ENCODE data around the gene SLC25A22. TPM values are rescaled to one million over a fixed set of nuclear protein-coding genes. Genes with fewer than 3 reads are reported as not detected.

SLC25A22 gene
- total and polyA plus RNA-seq, 10 of the 15 experiments (the other 5 are each of a cell fraction or from before 2014, with no cell fraction given) = 0.27 to 27.0 (median 8.2) TPM

DNA sequence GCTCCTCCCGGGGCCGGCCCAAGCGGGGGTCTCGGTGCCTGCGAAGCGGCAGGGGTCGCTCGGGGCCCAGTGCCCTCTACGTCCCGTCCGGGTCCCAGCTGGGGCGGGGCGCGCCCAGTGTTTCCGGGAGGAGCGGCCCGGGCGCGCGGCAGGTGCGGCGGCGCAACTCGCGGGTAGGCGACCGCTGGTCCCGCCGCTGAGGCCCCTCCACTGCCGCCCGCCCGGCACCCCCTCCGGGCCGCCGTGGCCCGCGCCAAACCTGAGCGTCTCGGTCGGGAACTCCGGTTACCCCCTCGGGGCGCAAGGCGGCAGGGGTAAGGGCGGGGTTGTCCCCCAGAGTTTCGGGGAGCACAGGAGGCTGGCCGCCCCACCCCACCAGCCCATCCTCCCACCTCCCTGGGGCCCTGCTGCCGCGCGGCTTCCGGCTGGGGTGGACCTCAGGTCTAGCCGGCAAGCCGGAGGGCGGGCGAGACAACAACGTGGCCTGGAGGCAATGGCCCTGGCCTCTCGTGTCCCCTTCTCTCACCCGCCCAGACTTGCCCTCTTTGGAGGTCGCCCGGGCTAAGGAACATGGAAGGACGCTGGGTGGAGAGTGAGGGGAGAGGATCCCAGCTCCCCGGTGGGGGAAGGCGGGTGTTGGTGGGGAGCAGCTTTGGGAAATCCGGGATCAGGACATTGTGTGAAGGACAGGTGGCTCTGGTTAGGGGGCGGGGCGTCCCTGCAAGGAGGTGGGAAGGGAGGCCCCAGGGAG lies 29.2 kb upstream of the SLC25A22 start (continued):
- TF ChIP-seq, protein P1, sequence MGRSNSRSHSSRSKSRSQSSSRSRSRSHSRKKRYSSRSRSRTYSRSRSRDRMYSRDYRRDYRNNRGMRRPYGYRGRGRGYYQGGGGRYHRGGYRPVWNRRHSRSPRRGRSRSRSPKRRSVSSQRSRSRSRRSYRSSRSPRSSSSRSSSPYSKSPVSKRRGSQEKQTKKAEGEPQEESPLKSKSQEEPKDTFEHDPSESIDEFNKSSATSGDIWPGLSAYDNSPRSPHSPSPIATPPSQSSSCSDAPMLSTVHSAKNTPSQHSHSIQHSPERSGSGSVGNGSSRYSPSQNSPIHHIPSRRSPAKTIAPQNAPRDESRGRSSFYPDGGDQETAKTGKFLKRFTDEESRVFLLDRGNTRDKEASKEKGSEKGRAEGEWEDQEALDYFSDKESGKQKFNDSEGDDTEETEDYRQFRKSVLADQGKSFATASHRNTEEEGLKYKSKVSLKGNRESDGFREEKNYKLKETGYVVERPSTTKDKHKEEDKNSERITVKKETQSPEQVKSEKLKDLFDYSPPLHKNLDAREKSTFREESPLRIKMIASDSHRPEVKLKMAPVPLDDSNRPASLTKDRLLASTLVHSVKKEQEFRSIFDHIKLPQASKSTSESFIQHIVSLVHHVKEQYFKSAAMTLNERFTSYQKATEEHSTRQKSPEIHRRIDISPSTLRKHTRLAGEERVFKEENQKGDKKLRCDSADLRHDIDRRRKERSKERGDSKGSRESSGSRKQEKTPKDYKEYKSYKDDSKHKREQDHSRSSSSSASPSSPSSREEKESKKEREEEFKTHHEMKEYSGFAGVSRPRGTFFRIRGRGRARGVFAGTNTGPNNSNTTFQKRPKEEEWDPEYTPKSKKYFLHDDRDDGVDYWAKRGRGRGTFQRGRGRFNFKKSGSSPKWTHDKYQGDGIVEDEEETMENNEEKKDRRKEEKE (IDR thresholded peaks at IDR 0.05) = no peak
- TF ChIP-seq TBL1XR1 (IDR thresholded peaks at IDR 0.05; ENCODE audit: low read depth, low read length) (no peak), NFIC (IDR thresholded peaks at IDR 0.05; ENCODE audit: low read depth, low read length) (no peak), EZH2 (IDR thresholded peaks at IDR 0.05; ENCODE audit: borderline replicate concordance, control insufficient read depth, low read depth, low read length) (no peak), STAT1 (conservative IDR thresholded peaks at IDR 0.05) (no peak), IRF4 (IDR thresholded peaks at IDR 0.05; ENCODE audit: low read depth, low read length) (no peak), CREB1 (IDR thresholded peaks at IDR 0.05; ENCODE audit: low read depth) (0 out of 2 replicates have a peak, but pooled peaks have one; percentile 8), CHD2 (IDR thresholded peaks at IDR 0.05; ENCODE audit: borderline replicate concordance, low read depth, low read length) (0 out of 2 replicates have a peak, but pooled peaks have one; percentile 63), IKZF1 (conservative IDR thresholded peaks at IDR 0.05) (peak; percentile 70), TCF3 (IDR thresholded peaks at IDR 0.05; ENCODE audit: borderline replicate concordance, insufficient read depth, low read depth, low read length) (0 out of 2 replicates have a peak, but pooled peaks have one; percentile 10)
- TF ChIP-seq, protein P2, sequence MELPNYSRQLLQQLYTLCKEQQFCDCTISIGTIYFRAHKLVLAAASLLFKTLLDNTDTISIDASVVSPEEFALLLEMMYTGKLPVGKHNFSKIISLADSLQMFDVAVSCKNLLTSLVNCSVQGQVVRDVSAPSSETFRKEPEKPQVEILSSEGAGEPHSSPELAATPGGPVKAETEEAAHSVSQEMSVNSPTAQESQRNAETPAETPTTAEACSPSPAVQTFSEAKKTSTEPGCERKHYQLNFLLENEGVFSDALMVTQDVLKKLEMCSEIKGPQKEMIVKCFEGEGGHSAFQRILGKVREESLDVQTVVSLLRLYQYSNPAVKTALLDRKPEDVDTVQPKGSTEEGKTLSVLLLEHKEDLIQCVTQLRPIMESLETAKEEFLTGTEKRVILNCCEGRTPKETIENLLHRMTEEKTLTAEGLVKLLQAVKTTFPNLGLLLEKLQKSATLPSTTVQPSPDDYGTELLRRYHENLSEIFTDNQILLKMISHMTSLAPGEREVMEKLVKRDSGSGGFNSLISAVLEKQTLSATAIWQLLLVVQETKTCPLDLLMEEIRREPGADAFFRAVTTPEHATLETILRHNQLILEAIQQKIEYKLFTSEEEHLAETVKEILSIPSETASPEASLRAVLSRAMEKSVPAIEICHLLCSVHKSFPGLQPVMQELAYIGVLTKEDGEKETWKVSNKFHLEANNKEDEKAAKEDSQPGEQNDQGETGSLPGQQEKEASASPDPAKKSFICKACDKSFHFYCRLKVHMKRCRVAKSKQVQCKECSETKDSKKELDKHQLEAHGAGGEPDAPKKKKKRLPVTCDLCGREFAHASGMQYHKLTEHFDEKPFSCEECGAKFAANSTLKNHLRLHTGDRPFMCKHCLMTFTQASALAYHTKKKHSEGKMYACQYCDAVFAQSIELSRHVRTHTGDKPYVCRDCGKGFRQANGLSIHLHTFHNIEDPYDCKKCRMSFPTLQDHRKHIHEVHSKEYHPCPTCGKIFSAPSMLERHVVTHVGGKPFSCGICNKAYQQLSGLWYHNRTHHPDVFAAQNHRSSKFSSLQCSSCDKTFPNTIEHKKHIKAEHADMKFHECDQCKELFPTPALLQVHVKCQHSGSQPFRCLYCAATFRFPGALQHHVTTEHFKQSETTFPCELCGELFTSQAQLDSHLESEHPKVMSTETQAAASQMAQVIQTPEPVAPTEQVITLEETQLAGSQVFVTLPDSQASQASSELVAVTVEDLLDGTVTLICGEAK (IDR thresholded peaks at IDR 0.05; ENCODE audit: borderline replicate concordance) = no peak
- TF ChIP-seq, protein P3, sequence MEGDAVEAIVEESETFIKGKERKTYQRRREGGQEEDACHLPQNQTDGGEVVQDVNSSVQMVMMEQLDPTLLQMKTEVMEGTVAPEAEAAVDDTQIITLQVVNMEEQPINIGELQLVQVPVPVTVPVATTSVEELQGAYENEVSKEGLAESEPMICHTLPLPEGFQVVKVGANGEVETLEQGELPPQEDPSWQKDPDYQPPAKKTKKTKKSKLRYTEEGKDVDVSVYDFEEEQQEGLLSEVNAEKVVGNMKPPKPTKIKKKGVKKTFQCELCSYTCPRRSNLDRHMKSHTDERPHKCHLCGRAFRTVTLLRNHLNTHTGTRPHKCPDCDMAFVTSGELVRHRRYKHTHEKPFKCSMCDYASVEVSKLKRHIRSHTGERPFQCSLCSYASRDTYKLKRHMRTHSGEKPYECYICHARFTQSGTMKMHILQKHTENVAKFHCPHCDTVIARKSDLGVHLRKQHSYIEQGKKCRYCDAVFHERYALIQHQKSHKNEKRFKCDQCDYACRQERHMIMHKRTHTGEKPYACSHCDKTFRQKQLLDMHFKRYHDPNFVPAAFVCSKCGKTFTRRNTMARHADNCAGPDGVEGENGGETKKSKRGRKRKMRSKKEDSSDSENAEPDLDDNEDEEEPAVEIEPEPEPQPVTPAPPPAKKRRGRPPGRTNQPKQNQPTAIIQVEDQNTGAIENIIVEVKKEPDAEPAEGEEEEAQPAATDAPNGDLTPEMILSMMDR (IDR thresholded peaks at IDR 0.05 in 2 of 3, conservative IDR thresholded peaks at IDR 0.05 in 1 of 3; ENCODE audit: control insufficient read depth in 2 of 3, extremely low read depth in 1 of 3, insufficient read depth in 1 of 3, low read depth in 3 of 3, low read length in 3 of 3) = no peak
- TF ChIP-seq, protein P4, sequence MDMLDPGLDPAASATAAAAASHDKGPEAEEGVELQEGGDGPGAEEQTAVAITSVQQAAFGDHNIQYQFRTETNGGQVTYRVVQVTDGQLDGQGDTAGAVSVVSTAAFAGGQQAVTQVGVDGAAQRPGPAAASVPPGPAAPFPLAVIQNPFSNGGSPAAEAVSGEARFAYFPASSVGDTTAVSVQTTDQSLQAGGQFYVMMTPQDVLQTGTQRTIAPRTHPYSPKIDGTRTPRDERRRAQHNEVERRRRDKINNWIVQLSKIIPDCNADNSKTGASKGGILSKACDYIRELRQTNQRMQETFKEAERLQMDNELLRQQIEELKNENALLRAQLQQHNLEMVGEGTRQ (IDR thresholded peaks at IDR 0.05; ENCODE audit: borderline replicate concordance, low read depth, low read length) = no peak
- TF ChIP-seq, protein P5, sequence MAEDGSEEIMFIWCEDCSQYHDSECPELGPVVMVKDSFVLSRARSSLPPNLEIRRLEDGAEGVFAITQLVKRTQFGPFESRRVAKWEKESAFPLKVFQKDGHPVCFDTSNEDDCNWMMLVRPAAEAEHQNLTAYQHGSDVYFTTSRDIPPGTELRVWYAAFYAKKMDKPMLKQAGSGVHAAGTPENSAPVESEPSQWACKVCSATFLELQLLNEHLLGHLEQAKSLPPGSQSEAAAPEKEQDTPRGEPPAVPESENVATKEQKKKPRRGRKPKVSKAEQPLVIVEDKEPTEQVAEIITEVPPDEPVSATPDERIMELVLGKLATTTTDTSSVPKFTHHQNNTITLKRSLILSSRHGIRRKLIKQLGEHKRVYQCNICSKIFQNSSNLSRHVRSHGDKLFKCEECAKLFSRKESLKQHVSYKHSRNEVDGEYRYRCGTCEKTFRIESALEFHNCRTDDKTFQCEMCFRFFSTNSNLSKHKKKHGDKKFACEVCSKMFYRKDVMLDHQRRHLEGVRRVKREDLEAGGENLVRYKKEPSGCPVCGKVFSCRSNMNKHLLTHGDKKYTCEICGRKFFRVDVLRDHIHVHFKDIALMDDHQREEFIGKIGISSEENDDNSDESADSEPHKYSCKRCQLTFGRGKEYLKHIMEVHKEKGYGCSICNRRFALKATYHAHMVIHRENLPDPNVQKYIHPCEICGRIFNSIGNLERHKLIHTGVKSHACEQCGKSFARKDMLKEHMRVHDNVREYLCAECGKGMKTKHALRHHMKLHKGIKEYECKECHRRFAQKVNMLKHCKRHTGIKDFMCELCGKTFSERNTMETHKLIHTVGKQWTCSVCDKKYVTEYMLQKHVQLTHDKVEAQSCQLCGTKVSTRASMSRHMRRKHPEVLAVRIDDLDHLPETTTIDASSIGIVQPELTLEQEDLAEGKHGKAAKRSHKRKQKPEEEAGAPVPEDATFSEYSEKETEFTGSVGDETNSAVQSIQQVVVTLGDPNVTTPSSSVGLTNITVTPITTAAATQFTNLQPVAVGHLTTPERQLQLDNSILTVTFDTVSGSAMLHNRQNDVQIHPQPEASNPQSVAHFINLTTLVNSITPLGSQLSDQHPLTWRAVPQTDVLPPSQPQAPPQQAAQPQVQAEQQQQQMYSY (CRISPR knock-in tag; IDR thresholded peaks at IDR 0.05) = no peak
